HL-60 (cell line): ENCODE data around the gene ALX4.

Experiments used
- DNase-seq, 2 experiments: peaks; one replicate each; pipeline ENCODE4 v3.0.0-alpha.2; 2010 to 2020; ENCODE audit warnings: low read depth in 1 of 2, low spot score in 1 of 2
- H3K27ac ChIP-seq: fragments of 250-450 bp; sonication (Bioruptor Pico); replicated peaks from 2 replicates; pipeline ENCODE4 v1.5.1; 2020; ENCODE audit warnings: mild to moderate bottlenecking, moderate library complexity
- H3K27me3 ChIP-seq: fragments of 250-450 bp; sonication (Bioruptor Pico); 2 replicates; pipeline ENCODE4 v1.5.1; 2021; ENCODE audit warnings: mild to moderate bottlenecking, moderate library complexity; ENCODE audit not compliant: insufficient read depth, poor library complexity, severe bottlenecking
- H3K4me3 ChIP-seq: replicated peaks from 2 replicates; pipeline ENCODE4 v1.5.1; 2011; ENCODE audit warnings: mild to moderate bottlenecking, control low read depth, low read length; ENCODE audit not compliant: insufficient read depth
- CTCF ChIP-seq: IDR thresholded peaks from one replicate; pipeline ENCODE4 v1.5.1; 2011; ENCODE audit warnings: low read length, control low read depth, inconsistent platforms; ENCODE audit not compliant: insufficient read depth
- GABPA ChIP-seq: IDR thresholded peaks from 2 replicates; pipeline ENCODE4 v1.6.1; 2012; ENCODE audit warnings: low read depth
- POLR2AphosphoS5 ChIP-seq: IDR thresholded peaks from 2 replicates; pipeline ENCODE4 v1.6.1; 2012; ENCODE audit warnings: low read depth
- REST ChIP-seq: IDR thresholded peaks from 2 replicates; pipeline ENCODE4 v1.6.1; 2012; ENCODE audit warnings: low read depth; ENCODE audit not compliant: insufficient replicate concordance
- SPI1 ChIP-seq: IDR thresholded peaks from 2 replicates; pipeline ENCODE4 v1.6.1; 2012; ENCODE audit warnings: low read depth, mild to moderate bottlenecking, borderline replicate concordance
- long read RNA-seq: library from polyadenylated mRNA; unstranded; transcript quantifications from one replicate; pipeline ENCODE4 v2.0.0, GENCODE V29; 2020

ALX4 gene
- long read RNA-seq = 0 reads

- Histone ChIP-seq H3K27me3 (peaks cover 88% of the 10 kb centered on the region), H3K4me3 (no peak within 1 kb of the TSS), H3K27ac (no peak within 1 kb of the TSS)
- peak; percentile 26 to 32 for DNase-seq
- no peak for TF ChIP-seq POLR2AphosphoS5
- no peak for TF ChIP-seq SPI1
- TF ChIP-seq REST = no peak
- TF ChIP-seq GABPA = no peak
- no peak for TF ChIP-seq CTCF
Measured at GRCh38 chr11:44309478-44310205, at the start of gene ALX4. Gene ALX4 (minus strand): TSS chr11:44310139. CDS start chr11:44310062, 77 bp downstream.

- TF ChIP-seq REST (no peak), GABPA (no peak), SPI1 (no peak), CTCF (no peak), POLR2AphosphoS5 (no peak)
- DNase-seq = no peak
- H3K27ac ChIP-seq = no peak overlapping the region
Measured at GRCh38 chr11:44359162-44359561, 49.2 kb upstream of the ALX4 start.

GRCh38 chr11:44358713-44359112 lies 48.8 kb upstream of the ALX4 start:
- Histone ChIP-seq H3K27ac (no peak overlapping the region), H3K27me3 (no peaks in the 10 kb centered on the region), H3K4me3 (no peak overlapping the region)
- no peak for DNase-seq
- TF ChIP-seq REST (no peak), POLR2AphosphoS5 (no peak), GABPA (no peak), SPI1 (no peak), CTCF (no peak)

More at GRCh38 chr11:44359162-44359561, 49.2 kb upstream of the ALX4 start:
- Histone ChIP-seq H3K4me3 (no peak overlapping the region), H3K27me3 (no peaks in the 10 kb centered on the region)
